Measurements from ENCODE around the gene UBE2J2. TPM values are rescaled to one million over a fixed set of nuclear protein-coding genes. Genes with fewer than 3 reads are reported as not detected.

Gene UBE2J2
- total RNA-seq, 1 donor from 2014 or later: 32.9 TPM

DNA sequence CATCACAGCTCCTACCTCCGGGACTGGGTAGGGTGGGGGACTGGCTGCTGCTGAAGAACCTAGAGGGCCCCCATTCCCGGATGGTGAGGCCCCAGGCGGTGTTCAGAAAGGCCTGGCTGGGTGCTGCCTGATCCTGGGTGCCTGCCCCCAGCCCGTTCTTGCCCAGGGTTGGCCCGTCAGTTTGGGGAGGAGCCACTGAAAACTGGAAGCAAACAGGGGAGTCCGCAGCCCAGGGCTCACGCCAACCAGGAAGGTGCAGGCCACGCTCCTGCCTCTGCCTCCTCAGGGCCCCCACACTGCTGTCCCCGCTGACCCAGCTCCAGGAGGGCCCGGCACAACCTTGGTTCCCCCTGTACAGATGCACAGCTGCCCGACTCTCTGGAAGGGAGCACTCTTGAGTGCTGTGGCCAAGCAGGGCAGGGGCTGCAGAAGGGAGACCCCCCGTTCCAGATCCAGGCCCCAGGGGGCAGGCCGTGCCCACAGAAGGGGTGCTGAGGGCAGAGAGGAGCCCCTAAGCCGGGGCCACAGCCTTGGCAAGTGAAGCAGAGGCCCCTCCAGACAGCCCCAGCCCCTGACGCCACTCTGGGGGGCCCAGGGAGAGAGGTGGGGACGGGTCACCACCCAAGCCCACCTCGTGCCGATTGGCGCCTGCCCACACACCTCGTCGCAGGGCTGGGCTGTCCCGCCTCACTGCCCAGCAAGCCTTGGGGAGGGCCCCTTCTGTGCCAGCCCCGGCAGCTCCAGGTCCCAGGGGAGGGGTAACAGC lies 32.6 kb downstream of the UBE2J2 start:
- TF ChIP-seq EZH2phosphoT487 (IDR thresholded peaks at IDR 0.05): no peak
- TF ChIP-seq, protein P1, sequence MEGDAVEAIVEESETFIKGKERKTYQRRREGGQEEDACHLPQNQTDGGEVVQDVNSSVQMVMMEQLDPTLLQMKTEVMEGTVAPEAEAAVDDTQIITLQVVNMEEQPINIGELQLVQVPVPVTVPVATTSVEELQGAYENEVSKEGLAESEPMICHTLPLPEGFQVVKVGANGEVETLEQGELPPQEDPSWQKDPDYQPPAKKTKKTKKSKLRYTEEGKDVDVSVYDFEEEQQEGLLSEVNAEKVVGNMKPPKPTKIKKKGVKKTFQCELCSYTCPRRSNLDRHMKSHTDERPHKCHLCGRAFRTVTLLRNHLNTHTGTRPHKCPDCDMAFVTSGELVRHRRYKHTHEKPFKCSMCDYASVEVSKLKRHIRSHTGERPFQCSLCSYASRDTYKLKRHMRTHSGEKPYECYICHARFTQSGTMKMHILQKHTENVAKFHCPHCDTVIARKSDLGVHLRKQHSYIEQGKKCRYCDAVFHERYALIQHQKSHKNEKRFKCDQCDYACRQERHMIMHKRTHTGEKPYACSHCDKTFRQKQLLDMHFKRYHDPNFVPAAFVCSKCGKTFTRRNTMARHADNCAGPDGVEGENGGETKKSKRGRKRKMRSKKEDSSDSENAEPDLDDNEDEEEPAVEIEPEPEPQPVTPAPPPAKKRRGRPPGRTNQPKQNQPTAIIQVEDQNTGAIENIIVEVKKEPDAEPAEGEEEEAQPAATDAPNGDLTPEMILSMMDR (IDR thresholded peaks at IDR 0.05): no peak
- no peak for TF ChIP-seq EZH2 (IDR thresholded peaks at IDR 0.05)

DNA sequence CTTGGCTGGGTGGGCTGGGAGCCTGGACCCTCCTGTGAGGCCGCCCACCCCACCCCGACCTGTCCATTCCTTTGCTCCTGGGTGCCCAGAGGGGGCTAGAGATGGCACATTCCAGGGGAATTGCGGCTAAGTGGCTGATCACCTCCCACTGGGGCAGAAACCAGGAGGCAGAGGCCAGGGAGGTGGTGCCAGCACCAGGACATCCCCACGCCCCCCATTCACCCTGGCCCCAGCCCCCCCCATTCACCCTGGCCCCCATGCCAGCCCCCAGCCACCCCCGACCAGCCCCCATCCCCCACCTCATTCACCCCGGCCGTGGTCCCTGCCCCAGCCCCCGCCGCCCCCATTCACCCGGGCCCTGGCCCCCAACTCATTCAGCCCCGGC lies 33.3 kb downstream of the UBE2J2 start:
- TF ChIP-seq EZH2phosphoT487 (IDR thresholded peaks at IDR 0.05): no peak
- TF ChIP-seq, protein P1 (IDR thresholded peaks at IDR 0.05): no peak
- TF ChIP-seq EZH2 (IDR thresholded peaks at IDR 0.05): no peak
- Mint-ChIP-seq H3K27me3 (ENCODE audit: insufficient read depth, low read depth) (peaks cover 2% of the 10 kb centered on the region), H3K36me3 (no peaks in the 10 kb centered on the region), H3K27ac (no peak overlapping the region), H3K4me3 (no peak overlapping the region), H3K9me3 (no peaks in the 10 kb centered on the region), H3K4me1 (peaks cover 4% of the 10 kb centered on the region)
- Histone ChIP-seq H3K4me1 (peaks cover 9% of the 10 kb centered on the region), H3K4me3 (no peak overlapping the region), H3K79me2 (ENCODE audit: low read depth) (no peaks in the 10 kb centered on the region), H3K27me3 (no peaks in the 10 kb centered on the region), H2AFZ (replicated peaks) (no peak overlapping the region), H3F3A (ENCODE audit: low read depth) (peaks cover 12% of the 10 kb centered on the region), H3K9me3 (ENCODE audit: low read depth) (no peaks in the 10 kb centered on the region), H3K36me3 (no peaks in the 10 kb centered on the region), H3K4me2 (no peak overlapping the region), H4K20me1 (ENCODE audit: low read depth) (peaks cover 16% of the 10 kb centered on the region), H3K27ac (no peak overlapping the region), H3K9ac (no peak overlapping the region)
- no peak for DNase-seq (ENCODE audit: low spot score)

More for the DNA sequence above, 32.6 kb downstream of the UBE2J2 start:
- Histone ChIP-seq H3K27ac (no peak overlapping the region), H3K4me2 (no peak overlapping the region), H3K36me3 (no peaks in the 10 kb centered on the region), H4K20me1 (ENCODE audit: low read depth) (peaks cover 16% of the 10 kb centered on the region), H3K27me3 (peaks cover 6% of the 10 kb centered on the region), H3K9me3 (ENCODE audit: low read depth) (no peaks in the 10 kb centered on the region), H3K79me2 (ENCODE audit: low read depth) (no peaks in the 10 kb centered on the region), H3F3A (ENCODE audit: low read depth) (peaks cover 8% of the 10 kb centered on the region), H3K9ac (no peak overlapping the region), H3K4me3 (no peak overlapping the region), H2AFZ (replicated peaks) (no peak overlapping the region), H3K4me1 (peaks cover 9% of the 10 kb centered on the region)
- H3K4me3 Mint-ChIP-seq: no peak overlapping the region
- DNase-seq (ENCODE audit: low spot score): no peak
- H3K4me1 Mint-ChIP-seq: peaks cover 4% of the 10 kb centered on the region
- H3K27me3 Mint-ChIP-seq (ENCODE audit: insufficient read depth, low read depth): peaks cover 2% of the 10 kb centered on the region
- H3K36me3 Mint-ChIP-seq: no peaks in the 10 kb centered on the region
- no peak overlapping the region for H3K27ac Mint-ChIP-seq
- H3K9me3 Mint-ChIP-seq: no peaks in the 10 kb centered on the region

DNA sequence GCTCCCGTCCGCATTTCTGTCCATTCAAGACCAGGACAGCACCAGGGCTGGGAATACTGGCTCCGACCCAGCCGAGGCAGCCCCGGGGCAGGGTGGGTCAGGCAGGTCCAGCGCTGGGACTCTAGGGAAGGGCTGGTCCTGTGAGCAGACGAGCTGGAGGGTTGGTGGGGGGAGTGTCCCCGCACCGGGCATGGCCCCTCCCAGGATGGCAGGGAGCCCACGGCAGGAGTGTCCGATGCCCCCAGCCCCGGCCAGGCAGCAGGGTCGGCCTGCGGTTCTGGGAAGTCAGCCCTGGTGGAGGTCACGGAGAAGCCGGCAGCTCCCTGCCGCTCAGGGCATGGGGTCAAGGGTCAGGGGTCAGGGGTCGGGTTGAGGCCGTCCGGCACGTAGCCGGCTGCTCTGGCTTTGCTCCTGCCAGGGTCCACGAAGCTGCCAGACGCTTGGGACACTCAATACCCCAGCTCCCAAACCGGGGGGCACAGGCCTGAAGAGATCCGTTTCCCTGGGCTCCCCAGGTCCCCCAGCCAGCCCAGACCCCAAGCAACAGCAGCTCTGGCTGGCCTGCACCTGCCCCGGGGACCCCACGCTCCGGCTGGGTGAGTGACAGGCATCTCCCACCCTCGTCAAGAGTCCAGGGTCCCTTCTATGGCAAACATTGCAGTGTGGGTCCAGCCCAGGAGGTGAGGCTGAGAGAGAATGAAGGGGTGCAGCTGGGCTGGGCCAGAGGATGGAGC lies 33.9 kb downstream of the UBE2J2 start:
- no peaks in the 10 kb centered on the region for H3K36me3 ChIP-seq
- no peak overlapping the region for H3K9ac ChIP-seq
- no peaks in the 10 kb centered on the region for H3K9me3 ChIP-seq (ENCODE audit: low read depth)
- H3K27ac ChIP-seq: no peak overlapping the region
- Mint-ChIP-seq H3K27me3 (ENCODE audit: insufficient read depth, low read depth) (peaks cover 2% of the 10 kb centered on the region), H3K4me1 (peaks cover 4% of the 10 kb centered on the region), H3K27ac (no peak overlapping the region), H3K4me3 (no peak overlapping the region), H3K36me3 (no peaks in the 10 kb centered on the region), H3K9me3 (no peaks in the 10 kb centered on the region)
- no peak overlapping the region for H2AFZ ChIP-seq (replicated peaks)
- peaks cover 9% of the 10 kb centered on the region for H3K4me1 ChIP-seq
- no peak overlapping the region for H3K4me2 ChIP-seq
- H3K4me3 ChIP-seq: no peak overlapping the region
- TF ChIP-seq EZH2 (IDR thresholded peaks at IDR 0.05) (no peak), EZH2phosphoT487 (IDR thresholded peaks at IDR 0.05) (no peak)
- TF ChIP-seq, protein P1 (IDR thresholded peaks at IDR 0.05): no peak
- peaks cover 2% of the 10 kb centered on the region for H3K79me2 ChIP-seq (ENCODE audit: low read depth)
- peak; percentile 42 for DNase-seq (ENCODE audit: low spot score)
- H3K27me3 ChIP-seq: no peaks in the 10 kb centered on the region
- H4K20me1 ChIP-seq (ENCODE audit: low read depth): peaks cover 16% of the 10 kb centered on the region
- peaks cover 12% of the 10 kb centered on the region for H3F3A ChIP-seq (ENCODE audit: low read depth)
